Smooth muscle cell of the brain vasculature (primary cell): ENCODE data around the gene KLHL22.
"Not testable (repeated sequence)": the region's sequence is repeated elsewhere in the genome, so short reads cannot be mapped to it uniquely, and the experiment has no call there.

Source experiments
- DNase-seq: peaks from one replicate; pipeline ENCODE4 v3.0.0-alpha.2; 2012; ENCODE audit warnings: low read depth, low spot score

The KLHL22 gene

GRCh38 chr22:20524004-20524481, 28.4 kb upstream of the KLHL22 start:
- DNase-seq: no peak

GRCh38 chr22:20523086-20523983, 27.7 kb upstream of the KLHL22 start:
- DNase-seq: no peak

GRCh38 chr22:20522134-20523004, 26.8 kb upstream of the KLHL22 start:
- no peak for DNase-seq

- no peak for DNase-seq
Observed at GRCh38 chr22:20520093-20520511, 24.5 kb upstream of the KLHL22 start.

DNA sequence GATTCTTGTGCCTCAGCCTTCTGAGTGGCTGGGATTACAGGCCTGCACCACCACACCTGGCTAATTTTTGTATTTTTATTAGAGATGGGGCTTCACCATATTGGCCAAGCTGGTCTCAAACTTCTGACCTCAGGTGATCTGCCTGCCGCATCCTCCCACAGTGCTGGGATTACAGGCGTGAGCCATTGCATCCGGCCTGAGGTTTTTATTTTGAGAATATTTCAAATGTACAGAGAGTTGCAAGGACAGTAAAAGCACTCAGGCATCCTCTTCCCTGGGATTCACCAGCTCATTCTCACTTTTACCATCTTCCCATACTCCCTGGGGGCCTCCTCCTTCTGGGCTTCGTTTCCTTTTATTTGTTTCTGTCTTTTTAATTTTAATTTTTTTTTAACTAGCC, 24.0 kb upstream of the KLHL22 start:
- no peak for DNase-seq

DNA sequence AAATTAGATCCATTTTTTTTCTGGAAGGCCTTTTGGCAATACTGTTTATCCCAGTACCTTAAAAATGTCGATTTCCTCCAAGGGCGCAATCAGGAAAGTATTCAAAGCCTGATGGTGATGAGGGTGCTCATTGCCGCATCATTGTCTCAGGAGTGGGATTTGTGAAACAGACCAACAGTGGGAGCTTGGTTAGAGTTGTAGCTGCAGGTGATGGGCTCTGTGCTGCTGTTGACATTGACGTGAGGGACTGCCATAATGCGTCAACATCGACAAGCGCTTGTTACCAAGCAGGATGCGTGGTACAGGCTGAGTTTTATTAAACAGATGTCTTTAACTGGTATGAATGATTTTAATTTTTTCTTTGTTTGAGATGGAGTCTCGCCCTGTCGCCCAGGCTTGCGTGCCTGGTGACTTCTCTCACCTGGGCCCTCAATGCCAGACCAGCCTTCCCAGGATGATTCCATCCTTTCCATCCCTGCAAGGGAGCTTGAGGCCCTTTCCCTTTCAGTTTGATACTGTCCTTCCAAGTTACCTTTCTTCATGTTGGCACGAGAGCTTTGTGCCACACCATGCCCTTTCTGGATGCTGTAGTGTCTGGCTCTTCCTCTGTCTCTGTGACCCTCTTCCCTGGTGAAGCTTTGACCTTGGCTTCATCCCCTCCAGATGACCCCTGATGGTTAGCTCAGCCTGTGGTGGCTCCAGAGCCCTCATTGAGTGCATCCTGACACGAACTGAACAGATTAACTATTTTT, 22.4 kb upstream of the KLHL22 start:
- DNase-seq: no peak

GRCh38 chr22:20517422-20517821, 21.8 kb upstream of the KLHL22 start:
- DNase-seq: no peak

GRCh38 chr22:20516399-20516798, 20.8 kb upstream of the KLHL22 start:
- DNase-seq: no peak

- no peak for DNase-seq
Observed at GRCh38 chr22:20514658-20515406, 19.2 kb upstream of the KLHL22 start.

DNA sequence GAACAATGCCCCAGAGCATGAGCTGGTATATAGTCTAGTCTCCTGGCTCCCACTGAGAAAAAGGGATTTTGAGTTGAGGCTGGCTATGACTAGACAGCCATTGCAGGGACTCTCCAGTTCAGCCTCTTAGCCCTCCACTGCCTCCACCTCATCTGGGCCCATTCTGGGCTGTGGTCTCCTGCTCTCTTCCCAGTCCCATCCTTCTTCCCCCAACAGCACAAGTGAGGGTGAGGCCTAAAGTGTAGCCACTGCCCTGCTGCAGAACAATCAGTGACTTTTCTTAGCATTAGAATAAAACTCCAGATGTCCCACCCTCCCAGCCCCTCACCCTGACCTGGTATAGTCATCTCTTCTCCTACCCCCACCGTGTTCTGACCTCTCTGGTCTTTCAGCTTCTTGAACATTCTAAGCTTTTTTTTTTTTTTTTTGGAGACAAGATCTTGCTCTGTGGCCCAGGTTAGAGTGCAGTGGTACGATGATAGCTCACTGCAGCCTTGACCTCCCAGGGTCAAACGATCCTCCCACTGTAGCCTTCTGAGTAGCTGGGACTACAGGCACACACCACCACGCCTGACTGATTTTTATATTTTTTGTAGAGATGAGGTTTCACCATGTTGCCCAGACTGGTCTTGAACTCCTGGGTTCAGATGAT, 16.1 kb upstream of the KLHL22 start:
- DNase-seq: no peak

DNA sequence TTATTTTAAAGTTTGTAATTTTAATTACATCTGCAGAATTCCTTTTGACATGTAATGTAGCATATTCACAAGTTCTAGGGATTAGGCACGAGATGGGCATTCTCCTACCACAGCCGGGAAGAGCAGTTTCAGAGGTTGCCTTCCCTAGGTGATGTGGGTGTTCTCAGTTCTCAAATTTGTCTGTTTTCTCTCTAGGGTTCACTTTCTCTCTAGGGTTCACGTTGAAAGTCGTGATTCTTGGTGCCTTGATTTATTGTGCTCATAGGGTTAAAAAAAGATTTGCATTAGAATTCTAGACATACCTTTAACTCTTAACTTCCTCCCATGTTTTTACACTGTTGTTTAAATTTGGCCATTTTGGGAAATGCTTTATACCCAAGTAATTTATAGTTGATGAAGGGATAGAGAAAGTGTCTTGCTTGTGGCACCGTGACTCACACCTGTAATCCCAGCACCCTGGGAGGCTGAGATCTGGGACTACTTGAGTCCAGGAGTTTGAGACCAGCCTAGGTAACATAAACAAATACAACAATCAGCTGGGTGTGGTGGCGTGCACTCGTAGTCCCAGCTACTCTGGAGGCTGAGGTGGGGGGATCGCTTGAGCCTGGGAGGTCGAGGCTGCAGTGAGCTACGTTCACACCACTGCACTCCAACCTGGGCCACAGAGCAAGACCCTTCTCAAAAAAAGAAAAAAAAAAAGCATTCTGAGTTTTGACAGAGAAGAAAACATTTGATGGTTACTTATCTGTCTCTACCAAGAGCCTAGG, 15.4 kb upstream of the KLHL22 start:
- DNase-seq: no peak

DNA sequence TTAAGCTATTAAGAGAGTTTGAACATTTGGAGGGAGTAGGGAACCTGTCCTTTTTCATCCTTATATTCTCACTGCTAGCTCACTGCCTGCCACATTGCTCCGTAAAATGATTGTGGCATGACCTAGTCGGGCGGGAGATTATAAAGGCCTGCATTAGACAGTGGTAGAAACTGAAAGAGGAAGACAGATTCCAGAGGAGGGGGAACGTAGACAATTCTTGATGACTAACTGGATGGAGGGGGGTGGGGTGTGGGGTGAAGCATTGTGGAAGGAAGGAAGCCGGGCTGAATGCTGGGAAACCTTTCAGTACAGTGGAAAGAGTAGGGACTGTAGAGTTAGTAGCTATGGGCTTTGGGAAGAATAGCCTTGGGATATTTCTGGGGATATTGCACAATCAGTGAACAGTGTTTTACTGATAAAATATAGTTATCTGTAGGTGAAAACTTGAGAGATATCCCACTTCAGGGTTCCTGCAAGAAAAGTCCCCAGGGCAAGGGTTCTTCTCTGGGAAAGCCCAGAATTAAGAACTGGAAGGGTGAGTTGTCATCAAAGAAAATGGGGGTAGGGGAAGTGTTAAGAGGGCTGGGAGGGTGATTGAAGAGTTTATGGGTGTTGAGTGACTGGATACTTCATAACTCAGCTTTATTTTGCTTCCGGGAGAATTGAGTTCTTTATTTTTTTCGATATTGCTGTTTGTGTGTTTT, 13.9 kb upstream of the KLHL22 start:
- DNase-seq: no peak

DNA sequence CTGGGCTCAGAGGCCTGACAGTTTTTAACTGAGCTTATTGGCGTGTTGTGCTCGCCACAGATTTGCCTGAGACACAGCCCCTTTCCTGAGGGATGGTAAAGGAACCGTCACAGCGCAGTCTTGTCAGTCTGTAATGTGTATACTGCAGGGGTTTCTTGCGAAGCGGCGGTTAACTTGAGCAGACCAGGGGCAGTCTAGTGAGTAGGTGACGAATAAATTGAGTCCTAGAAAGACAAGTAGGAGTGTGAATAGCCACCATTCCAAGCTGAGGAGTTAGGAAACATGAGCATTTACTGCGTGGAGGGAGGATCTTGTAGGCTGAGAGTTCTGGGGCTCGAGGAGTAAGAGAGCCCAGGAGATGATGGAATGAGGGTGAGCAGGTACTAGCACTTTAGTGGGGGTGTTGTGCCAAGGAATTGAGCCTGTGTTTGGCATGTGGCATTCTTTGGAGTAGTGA, 13.2 kb upstream of the KLHL22 start:
- no peak for DNase-seq

- DNase-seq: not testable (repeated sequence)
Observed at GRCh38 chr22:20508067-20508755, 12.6 kb upstream of the KLHL22 start.

- DNase-seq: no peak
Observed at GRCh38 chr22:20507253-20508066, 11.9 kb upstream of the KLHL22 start, which contains the start of gene MED15. Gene MED15 (plus strand): TSS chr22:20507610. CDS start chr22:20507679, 69 bp downstream.

- DNase-seq: no peak
Observed at GRCh38 chr22:20506543-20507252, 11.1 kb upstream of the KLHL22 start.
